Tibial artery (tissue), 4 donors: ENCODE data around the gene ERO1A.

Experiments used
- DNase-seq, 2 donors: peaks; one replicate each; pipeline ENCODE4 v3.0.0-alpha.2; 2019
- H3K27ac ChIP-seq, 2 donors: fragments of 200-600 bp; sonication (generic) in 1 of 2; 1 replicate in 1 of 2; 2 replicates in 1 of 2; pipeline ENCODE4 v1.5.1; 2018 to 2019; ENCODE audit warnings: mild to moderate bottlenecking in 1 of 2
- H3K27me3 ChIP-seq, 2 donors: fragments of 200-600 bp; sonication (generic) in 1 of 2; one replicate each; pipeline versions ENCODE4 v1.5.1 to v1.6.0; 2016 to 2019
- H3K36me3 ChIP-seq, 3 donors: fragments of 200-600 bp; sonication (generic) in 2 of 3; one replicate each; pipeline ENCODE4 v1.5.1; 2016 to 2019; ENCODE audit warnings: mild to moderate bottlenecking in 2 of 3
- H3K4me1 ChIP-seq, 4 donors: fragments of 200-600 bp; sonication (generic) in 2 of 4; 1 replicate in 3 of 4; 2 replicates in 1 of 4; pipeline ENCODE4 v1.5.1; 2016 to 2019
- H3K4me3 ChIP-seq, 2 donors: fragments of 200-600 bp; sonication (generic) in 1 of 2; 1 replicate in 1 of 2; 2 replicates in 1 of 2; pipeline ENCODE4 v1.5.1; 2018 to 2019; ENCODE audit warnings: mild to moderate bottlenecking in 2 of 2
- H3K9me3 ChIP-seq, 3 donors: fragments of 200-600 bp; sonication (generic) in 1 of 3; one replicate each; pipeline ENCODE4 v1.5.1; 2016 to 2019
- intact Hi-C: fragments of 100-400 bp; cut with DNase I; formaldehyde crosslinking; loops from one replicate; pipeline ENCODE4 v1.15.0; 2023; ENCODE audit warnings: low total_unique reads
- TF ChIP-seq, protein P1 (sequence below), 2 experiments: fragments of 200-600 bp in 1 of 2; fragments of 450-650 bp in 1 of 2; IDR thresholded peaks; one replicate each; pipeline ENCODE4 v1.5.1; 2017 to 2019; ENCODE audit warnings: antibody characterized with exemption in 2 of 2, mild to moderate bottlenecking in 1 of 2, moderate library complexity in 1 of 2

ERO1A gene

DNA sequence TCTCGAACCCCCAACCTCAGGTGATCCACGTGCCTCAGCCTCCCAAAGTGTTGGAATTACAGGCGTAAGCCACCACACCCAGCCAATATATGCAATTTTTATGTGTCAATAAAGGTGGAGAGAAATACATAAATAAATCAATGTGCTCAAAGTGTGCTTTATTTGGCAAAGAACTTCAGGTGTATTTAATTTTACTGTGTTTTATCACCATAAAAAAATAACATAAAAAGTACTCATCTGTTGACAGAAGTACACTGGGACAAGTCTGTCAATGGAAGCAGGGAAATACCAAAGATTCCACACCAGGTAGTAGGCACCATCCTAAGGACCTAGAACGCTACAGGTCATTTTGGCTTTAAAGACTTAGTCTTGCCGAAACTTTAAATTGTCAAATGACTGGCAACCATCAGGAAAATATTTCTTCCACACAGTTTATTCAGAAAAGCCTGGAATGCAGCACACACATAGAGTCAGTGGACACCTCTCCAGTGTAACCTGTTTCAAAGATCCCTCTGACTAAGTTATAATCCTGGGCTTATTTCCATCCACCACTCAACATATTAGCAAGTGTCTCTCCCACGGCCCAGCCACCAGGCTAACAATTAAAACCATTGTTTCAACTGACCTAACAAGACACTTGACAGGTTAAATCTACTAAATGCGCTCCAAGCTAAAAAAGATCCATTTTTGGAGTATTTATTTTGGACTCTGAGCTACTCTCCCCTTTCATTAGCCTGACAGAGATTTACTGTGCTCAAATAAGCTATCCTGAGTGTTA, 4.2 kb downstream of the ERO1A start:
- H3K27ac ChIP-seq, result no peak overlapping the region
- TF ChIP-seq, protein P1, sequence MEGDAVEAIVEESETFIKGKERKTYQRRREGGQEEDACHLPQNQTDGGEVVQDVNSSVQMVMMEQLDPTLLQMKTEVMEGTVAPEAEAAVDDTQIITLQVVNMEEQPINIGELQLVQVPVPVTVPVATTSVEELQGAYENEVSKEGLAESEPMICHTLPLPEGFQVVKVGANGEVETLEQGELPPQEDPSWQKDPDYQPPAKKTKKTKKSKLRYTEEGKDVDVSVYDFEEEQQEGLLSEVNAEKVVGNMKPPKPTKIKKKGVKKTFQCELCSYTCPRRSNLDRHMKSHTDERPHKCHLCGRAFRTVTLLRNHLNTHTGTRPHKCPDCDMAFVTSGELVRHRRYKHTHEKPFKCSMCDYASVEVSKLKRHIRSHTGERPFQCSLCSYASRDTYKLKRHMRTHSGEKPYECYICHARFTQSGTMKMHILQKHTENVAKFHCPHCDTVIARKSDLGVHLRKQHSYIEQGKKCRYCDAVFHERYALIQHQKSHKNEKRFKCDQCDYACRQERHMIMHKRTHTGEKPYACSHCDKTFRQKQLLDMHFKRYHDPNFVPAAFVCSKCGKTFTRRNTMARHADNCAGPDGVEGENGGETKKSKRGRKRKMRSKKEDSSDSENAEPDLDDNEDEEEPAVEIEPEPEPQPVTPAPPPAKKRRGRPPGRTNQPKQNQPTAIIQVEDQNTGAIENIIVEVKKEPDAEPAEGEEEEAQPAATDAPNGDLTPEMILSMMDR (IDR thresholded peaks at IDR 0.05), result no peak

DNA sequence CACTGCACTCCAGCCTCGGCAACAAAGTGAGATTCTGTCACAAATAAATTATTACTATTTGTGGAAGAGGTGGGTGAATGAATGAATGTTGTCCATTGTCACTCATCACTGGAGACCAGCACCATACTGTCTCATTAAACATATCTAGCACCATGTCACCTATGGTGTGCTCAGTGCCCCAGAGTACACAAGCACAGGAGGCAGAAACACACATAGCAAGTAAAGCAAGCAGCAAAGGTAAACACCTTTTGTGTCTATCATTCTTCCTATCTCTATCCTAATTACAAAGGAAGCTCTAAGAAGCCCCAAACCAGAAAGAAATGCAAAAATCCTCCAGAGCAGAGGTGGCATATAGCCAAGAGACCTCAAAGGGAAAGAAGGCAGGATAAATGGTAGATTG, 9.2 kb downstream of the ERO1A start:
- intact Hi-C loops, result no loop called here
- no peak for DNase-seq

More for the DNA sequence above, 4.2 kb downstream of the ERO1A start:
- Histone ChIP-seq H3K4me3 (no peak overlapping the region), H3K27me3 (no peaks in the 10 kb centered on the region), H3K36me3 (no peaks in the 10 kb centered on the region), H3K9me3 (no peaks in the 10 kb centered on the region), H3K4me1 (peaks cover 0 to 30% (median 11%) of the 10 kb centered on the region in 4 donors)
- intact Hi-C loops, result loop anchor here (5.0 kb wide), 1 partner anchor 139 kb away; the partner anchor contains the start of genes GPR137C and TXNDC16
- DNase-seq, result no peak

DNA sequence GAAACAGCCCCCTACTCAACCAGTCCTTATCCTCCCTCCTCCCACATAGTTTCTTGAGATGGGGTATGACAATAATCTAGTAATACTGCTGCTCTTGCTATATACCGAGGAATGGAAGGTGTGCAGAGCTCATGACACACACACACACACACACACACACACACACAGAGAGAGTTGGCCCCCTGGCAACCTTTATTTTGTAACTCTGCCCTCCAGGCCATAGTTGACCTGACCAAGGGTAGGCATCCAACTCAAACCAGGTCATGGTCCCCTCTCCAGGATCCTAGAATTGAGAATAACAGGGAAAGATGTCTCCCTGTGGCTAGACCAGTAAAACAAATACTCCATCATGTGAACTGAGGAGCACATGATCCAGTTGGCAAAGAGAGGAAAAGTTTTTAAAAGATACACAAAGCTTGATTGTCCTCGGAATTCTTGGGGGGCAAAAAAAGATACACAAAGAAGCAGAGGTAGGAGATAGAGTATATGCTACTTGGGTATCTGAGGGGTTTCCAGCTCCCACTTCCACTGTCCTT, 11.3 kb downstream of the ERO1A start:
- H3K27ac ChIP-seq, result no peak overlapping the region
- H3K4me1 ChIP-seq, result peaks cover 0 to 13% (median 0%) of the 10 kb centered on the region in 4 donors
- no peak for DNase-seq
- TF ChIP-seq, protein P1 (IDR thresholded peaks at IDR 0.05), result no peak
- peaks cover 0 to 18% (median 0%) of the 10 kb centered on the region in 3 donors for H3K36me3 ChIP-seq
- no peak overlapping the region for H3K4me3 ChIP-seq
- H3K9me3 ChIP-seq, result no peaks in the 10 kb centered on the region
- intact Hi-C loops, result no loop called here
- no peaks in the 10 kb centered on the region for H3K27me3 ChIP-seq

More for the DNA sequence above, 9.2 kb downstream of the ERO1A start:
- Histone ChIP-seq H3K9me3 (no peaks in the 10 kb centered on the region), H3K4me1 (peaks cover 0 to 13% (median 0%) of the 10 kb centered on the region in 4 donors), H3K4me3 (no peak overlapping the region), H3K27me3 (no peaks in the 10 kb centered on the region), H3K36me3 (peaks cover 0 to 9% (median 0%) of the 10 kb centered on the region in 3 donors), H3K27ac (no peak overlapping the region)
- TF ChIP-seq, protein P1 (IDR thresholded peaks at IDR 0.05), result no peak

DNA sequence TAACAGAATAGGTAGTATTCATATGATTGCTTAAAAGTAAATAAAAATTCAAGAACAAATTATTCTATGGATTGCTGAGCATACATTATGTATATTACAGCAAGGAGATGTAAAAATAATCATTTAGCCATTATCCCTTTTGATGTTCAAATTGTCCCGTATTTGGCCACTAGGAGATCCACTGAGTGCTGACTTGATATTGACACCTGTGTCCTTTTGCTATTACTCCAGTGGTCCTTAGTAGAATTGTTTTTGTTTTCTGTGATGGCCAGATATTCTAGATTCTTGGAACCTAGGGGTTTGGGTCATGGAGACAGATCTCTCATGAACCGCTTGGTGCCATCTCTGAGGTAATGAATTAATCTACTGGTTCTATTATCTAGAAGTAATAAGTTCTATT, 16.8 kb downstream of the ERO1A start:
- H3K4me1 ChIP-seq, result no peaks in the 10 kb centered on the region
- no peaks in the 10 kb centered on the region for H3K27me3 ChIP-seq
- H3K9me3 ChIP-seq, result no peaks in the 10 kb centered on the region
- no peak overlapping the region for H3K27ac ChIP-seq
- TF ChIP-seq, protein P1 (IDR thresholded peaks at IDR 0.05), result no peak
- H3K4me3 ChIP-seq, result no peak overlapping the region
- H3K36me3 ChIP-seq, result peaks cover 13 to 47% (median 20%) of the 10 kb centered on the region in 3 donors
- DNase-seq, result no peak
- intact Hi-C loops, result no loop called here

DNA sequence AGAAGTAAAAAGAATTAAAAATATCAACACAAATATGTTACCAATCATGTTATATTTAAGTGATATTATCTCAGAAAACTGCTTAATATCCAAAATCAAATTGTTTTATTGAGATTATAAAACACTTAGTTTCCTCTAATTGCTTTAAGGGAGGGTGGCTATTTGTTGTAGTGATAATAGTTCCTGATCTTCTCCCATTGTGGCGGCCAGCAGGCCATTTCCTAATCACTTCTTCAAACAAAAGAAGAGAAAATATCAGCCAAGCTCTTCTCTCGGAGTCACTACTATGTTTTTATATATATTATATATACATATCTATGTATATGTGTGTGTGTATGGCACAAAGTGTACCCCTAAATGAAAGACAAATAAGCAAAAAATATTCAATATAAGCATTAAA, 31.5 kb downstream of the ERO1A start:
- Histone ChIP-seq H3K4me1 (no peaks in the 10 kb centered on the region), H3K36me3 (peaks cover 11 to 32% (median 21%) of the 10 kb centered on the region in 3 donors), H3K4me3 (no peak overlapping the region), H3K9me3 (no peaks in the 10 kb centered on the region), H3K27me3 (no peaks in the 10 kb centered on the region), H3K27ac (no peak overlapping the region)
- DNase-seq, result no peak
- TF ChIP-seq, protein P1 (IDR thresholded peaks at IDR 0.05), result no peak
- intact Hi-C loops, result no loop called here
